ENCODE measurements around the gene SPATA33. TPM values are rescaled to one million over a fixed set of nuclear protein-coding genes. Genes with fewer than 3 reads are reported as not detected.
"Not testable (repeated sequence)": the region's sequence is repeated elsewhere in the genome, so short reads cannot be mapped to it uniquely, and the experiment has no call there.

Gene SPATA33
- total RNA-seq, 3 donors from 2014 or later: 8.0 to 11.0 (median 10.7) TPM

- Histone ChIP-seq H3K4me1 (ENCODE audit: low read depth) (peaks cover 7% of the 10 kb centered on the region), H3K4me3 (no peak overlapping the region), H3K9me3 (no peaks in the 10 kb centered on the region), H3K36me3 (ENCODE audit: low read depth) (no peaks in the 10 kb centered on the region)
- ATAC-seq (no peak), DNase-seq (peak in 2 of 3 donors; percentile 32 to 55)
- intact Hi-C loops (cut with DNase I, micrococcal nuclease): no loop called here
- TF ChIP-seq CTCF (IDR thresholded peaks at IDR 0.05): no peak
These were observed 37.6 kb downstream of the SPATA33 start for GRCh38 chr16:89695086-89695874.

DNA sequence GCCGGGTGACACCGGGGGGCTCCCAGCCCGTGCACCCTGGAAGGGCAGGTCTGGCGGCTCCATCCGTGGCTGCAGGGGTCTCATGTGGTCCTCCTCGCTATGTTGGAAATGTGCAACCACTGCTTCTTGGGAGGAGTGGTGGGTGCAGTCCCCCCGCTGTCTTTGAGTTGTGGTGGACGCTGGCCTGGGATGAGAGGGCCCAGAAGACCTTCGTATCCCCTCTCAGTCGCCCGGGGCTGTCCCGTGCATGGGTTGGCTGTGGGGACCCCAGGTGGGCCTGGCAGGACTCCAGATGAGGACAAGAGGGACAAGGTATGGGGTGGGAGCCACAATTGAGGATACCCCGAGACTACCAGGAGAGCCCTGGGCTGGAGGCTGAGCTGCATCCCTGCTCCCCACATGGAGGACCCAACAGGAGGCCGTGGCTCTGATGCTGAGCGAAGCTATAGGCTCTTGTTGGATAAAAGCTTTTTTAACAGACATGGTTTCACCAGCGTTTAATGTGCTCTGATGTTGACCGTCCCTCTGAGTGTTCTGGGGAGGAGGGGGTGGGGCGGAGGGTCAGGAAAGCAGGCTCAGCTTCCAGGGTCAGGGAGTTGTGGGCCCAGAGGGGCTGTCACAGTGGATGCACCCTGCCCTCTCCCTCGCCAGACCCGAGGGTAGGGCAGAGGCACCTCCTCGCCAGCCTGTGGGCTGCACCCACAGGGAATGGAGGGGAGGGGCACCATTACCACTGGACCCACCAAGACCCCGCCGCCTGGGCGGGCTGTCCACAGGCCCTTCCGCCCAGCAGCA, 38.4 kb downstream of the SPATA33 start:
- Histone ChIP-seq H3K4me1 (ENCODE audit: low read depth) (peaks cover 15% of the 10 kb centered on the region), H3K36me3 (ENCODE audit: low read depth) (no peaks in the 10 kb centered on the region), H3K9me3 (no peaks in the 10 kb centered on the region), H3K4me3 (no peak overlapping the region)
- no peak for ATAC-seq
- no peak for TF ChIP-seq CTCF (IDR thresholded peaks at IDR 0.05)
- intact Hi-C loops (cut with DNase I, micrococcal nuclease): no loop called here
- peak in 2 of 3 donors; percentile 6 to 35 for DNase-seq

DNA sequence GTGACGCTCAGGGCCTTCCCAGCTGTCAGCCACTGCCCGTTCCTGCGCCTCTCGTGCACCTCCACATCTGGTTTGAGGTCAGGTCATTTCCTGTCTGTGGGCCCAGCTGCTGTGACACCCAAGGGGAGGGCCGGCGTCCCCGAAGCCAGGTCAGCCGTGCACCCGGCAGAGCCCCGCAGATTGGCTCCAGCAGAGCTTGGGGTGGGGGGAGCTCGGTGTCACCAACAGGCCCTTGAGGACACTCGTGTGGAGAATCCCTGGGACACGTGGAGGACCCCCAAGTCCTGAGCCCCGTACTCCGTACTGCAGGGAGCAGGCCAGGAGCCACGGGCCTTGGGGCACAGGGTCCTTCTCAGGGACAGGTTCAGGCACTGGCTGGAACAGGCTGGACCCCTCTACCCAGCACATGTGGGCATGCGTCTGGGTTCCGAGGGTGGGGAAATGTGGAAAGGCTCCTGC, 39.1 kb downstream of the SPATA33 start:
- ATAC-seq (no peak), DNase-seq (peak; percentile 29 to 69 (median 56))
- Histone ChIP-seq H3K9me3 (no peaks in the 10 kb centered on the region), H3K4me3 (no peak overlapping the region), H3K36me3 (ENCODE audit: low read depth) (no peaks in the 10 kb centered on the region), H3K4me1 (ENCODE audit: low read depth) (peaks cover 16% of the 10 kb centered on the region)
- no peak for TF ChIP-seq CTCF (IDR thresholded peaks at IDR 0.05)
- intact Hi-C loops (cut with DNase I, micrococcal nuclease): no loop called here

GRCh38 chr16:89697161-89697615, 39.6 kb downstream of the SPATA33 start:
- H3K9me3 ChIP-seq: no peaks in the 10 kb centered on the region
- intact Hi-C loops (cut with DNase I, micrococcal nuclease): no loop called here
- ATAC-seq: no peak
- peak; percentile 28 to 68 (median 41) for DNase-seq
- peaks cover 16% of the 10 kb centered on the region for H3K4me1 ChIP-seq (ENCODE audit: low read depth)
- H3K36me3 ChIP-seq (ENCODE audit: low read depth): no peaks in the 10 kb centered on the region
- TF ChIP-seq CTCF (IDR thresholded peaks at IDR 0.05): no peak
- no peak overlapping the region for H3K4me3 ChIP-seq

DNA sequence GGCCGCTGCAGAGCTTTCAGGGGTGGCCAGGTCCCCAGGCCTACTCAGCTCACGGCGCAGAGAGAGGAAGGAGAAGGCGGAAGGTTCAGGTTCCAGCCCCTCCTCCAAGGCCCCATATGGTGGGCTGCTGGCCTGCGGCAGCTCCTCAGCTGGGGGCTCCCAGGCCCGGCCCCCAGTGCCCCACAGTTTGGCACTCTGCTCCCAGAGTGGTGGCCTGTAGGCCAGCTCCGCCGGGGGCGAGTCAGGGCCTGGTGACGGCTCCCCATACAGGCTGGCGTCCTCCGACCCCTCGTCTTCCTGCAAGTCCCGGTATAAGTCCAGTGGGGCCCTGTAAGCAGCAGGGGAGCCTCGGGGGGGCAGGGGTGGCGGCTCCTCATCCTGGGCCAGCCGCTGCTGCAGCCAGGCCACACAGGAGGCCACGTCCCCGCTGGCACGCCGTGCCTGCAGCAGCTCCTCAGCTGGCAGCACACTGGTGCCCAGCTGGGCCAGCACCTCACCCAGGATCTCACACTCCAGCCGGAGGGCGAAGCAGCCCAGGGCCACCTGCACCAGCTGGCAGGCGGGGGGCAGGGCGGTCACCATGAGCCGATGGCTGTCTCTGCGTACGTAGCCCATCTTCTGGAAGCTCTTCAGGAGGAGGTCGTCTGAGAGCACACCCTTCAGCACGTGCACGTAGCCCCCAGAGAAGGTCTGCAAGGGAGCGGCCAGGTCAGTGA, 40.1 kb downstream of the SPATA33 start:
- TF ChIP-seq CTCF (IDR thresholded peaks at IDR 0.05): no peak
- intact Hi-C loops (cut with DNase I, micrococcal nuclease): no loop called here
- Histone ChIP-seq H3K4me1 (ENCODE audit: low read depth) (peaks cover 16% of the 10 kb centered on the region), H3K9me3 (no peaks in the 10 kb centered on the region), H3K36me3 (ENCODE audit: low read depth) (no peaks in the 10 kb centered on the region), H3K4me3 (no peak overlapping the region)
- no peak for ATAC-seq
- peak; percentile 14 to 56 (median 37) for DNase-seq

DNA sequence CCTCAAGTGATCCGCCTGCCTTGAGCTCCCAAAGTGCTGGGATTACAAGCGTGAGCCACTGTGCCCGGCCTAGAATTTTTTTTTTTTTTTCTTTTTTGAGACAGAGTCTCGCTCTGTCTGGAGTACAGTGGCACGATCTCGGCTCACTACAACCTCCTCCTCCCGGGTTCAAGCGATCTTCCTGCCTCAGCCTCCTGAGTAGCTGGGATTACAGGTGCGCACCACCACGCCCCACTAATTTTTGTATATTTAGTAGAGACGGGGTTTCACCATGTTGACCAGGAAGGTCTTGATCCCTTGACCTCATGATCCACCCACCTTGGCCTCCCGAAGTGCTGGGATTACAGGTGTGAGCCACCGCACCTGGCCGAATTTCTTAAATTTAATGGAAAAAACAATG, 41.1 kb downstream of the SPATA33 start:
- H3K4me1 ChIP-seq (ENCODE audit: low read depth): peaks cover 16% of the 10 kb centered on the region
- intact Hi-C loops (cut with DNase I, micrococcal nuclease); ATAC-seq; H3K9me3 ChIP-seq; H3K36me3 ChIP-seq (ENCODE audit: low read depth); H3K4me3 ChIP-seq: not testable (repeated sequence)
- DNase-seq: peak in 2 of 3 donors; percentile 6 to 8

DNA sequence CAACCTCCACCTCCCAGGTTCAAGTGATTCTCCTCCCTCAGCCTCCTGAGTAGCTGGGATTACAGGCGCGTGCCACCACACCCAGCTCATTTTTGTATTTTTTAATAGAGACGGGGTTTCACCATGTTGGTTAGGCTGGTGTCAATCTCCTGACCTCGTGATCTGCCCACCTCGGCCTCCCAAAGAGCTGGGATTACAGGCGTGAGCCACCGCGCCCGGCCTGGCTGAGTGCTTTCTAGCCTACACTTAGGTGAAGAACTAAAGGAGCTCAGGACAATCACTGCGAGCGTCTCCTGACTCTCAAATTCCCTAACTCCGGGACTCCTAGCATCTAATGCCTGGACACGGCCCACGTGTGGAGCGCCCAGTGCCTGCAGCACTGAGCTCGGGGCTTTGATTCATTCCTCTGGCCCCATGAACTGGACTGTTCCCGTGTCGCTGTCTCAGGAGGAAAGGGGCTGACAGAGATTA, 42.0 kb downstream of the SPATA33 start:
- ATAC-seq; H3K36me3 ChIP-seq (ENCODE audit: low read depth); H3K4me3 ChIP-seq; H3K9me3 ChIP-seq; DNase-seq: not testable (repeated sequence)
- intact Hi-C loops (cut with DNase I, micrococcal nuclease): loop anchor here in 1 of 2 donors (10.0 kb wide), 1 partner anchor 95 kb away; no protein-coding TSS in a partner anchor
- H3K4me1 ChIP-seq (ENCODE audit: low read depth): peaks cover 16% of the 10 kb centered on the region
